ENCODE results near the gene PHYHD1.

Gene PHYHD1

DNA sequence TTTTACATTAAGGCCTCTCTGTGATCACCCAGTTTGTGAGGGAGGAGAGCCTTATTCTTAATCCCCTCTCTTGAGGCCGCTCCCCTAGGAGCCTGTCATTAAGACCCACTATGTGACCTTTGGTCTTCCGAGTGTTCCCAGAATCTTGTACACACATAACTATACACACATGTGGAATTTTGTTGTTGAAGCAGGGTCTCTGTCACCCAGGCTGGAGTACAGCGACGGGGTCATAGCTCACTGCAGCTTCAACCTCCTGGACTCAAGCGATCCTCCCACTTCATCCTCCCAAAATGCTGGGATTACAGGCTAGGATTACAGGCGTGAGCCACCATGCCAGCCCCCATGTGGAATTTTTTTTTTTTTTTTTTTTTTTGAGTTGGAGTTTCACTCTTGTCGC lies 14.8 kb upstream of the PHYHD1 start:
- TF ChIP-seq CTCF (IDR thresholded peaks at IDR 0.05; ENCODE audit: control extremely low read depth, extremely low read depth, low read depth, missing control alignments) = no peak
- POLR2A ChIA-PET = interaction anchor here (0.6 kb wide), 1 partner anchor 131 kb away, joined by 3 read pairs; the partner anchor contains the start of gene MIGA2
- DNase-seq (ENCODE audit: extremely low spot score) = no peak
- CTCF ChIA-PET = interaction anchor here (0.9 kb wide), 1 partner anchor 22 kb away, joined by 3 read pairs; no protein-coding TSS in a partner anchor

GRCh38 chr9:128906741-128907140 lies 14.0 kb upstream of the PHYHD1 start:
- POLR2A ChIA-PET = interaction anchor here (0.6 kb wide), 1 partner anchor 130 kb away, joined by 3 read pairs; the partner anchor contains the start of gene MIGA2
- CTCF ChIA-PET = interaction anchor here (0.9 to 1.1 kb wide), 2 partner anchors 21 to 89 kb away, joined by 3 read pairs; no protein-coding TSS in a partner anchor
- no peak for DNase-seq (ENCODE audit: extremely low spot score)
- no peak for TF ChIP-seq CTCF (IDR thresholded peaks at IDR 0.05; ENCODE audit: control extremely low read depth, extremely low read depth, low read depth, missing control alignments)

DNA sequence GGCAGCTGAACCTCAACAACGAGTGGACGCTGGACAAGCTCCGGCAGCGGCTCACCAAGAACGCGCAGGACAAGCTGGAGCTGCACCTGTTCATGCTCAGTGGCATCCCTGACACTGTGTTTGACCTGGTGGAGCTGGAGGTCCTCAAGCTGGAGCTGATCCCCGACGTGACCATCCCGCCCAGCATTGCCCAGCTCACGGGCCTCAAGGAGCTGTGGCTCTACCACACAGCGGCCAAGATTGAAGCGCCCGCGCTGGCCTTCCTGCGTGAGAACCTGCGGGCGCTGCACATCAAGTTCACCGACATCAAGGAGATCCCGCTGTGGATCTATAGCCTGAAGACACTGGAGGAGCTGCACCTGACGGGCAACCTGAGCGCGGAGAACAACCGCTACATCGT lies 12.4 kb upstream of the PHYHD1 start:
- TF ChIP-seq CTCF (IDR thresholded peaks at IDR 0.05; ENCODE audit: control extremely low read depth, extremely low read depth, low read depth, missing control alignments) = no peak
- ChIA-PET POLR2A (no interaction called here), CTCF (interaction anchor here (0.9 to 1.8 kb wide), 4 partner anchors 10 to 90 kb away, joined by 3 to 6 read pairs (median 4); partner anchors contain the start of gene ENDOG)
- no peak for DNase-seq (ENCODE audit: extremely low spot score)

DNA sequence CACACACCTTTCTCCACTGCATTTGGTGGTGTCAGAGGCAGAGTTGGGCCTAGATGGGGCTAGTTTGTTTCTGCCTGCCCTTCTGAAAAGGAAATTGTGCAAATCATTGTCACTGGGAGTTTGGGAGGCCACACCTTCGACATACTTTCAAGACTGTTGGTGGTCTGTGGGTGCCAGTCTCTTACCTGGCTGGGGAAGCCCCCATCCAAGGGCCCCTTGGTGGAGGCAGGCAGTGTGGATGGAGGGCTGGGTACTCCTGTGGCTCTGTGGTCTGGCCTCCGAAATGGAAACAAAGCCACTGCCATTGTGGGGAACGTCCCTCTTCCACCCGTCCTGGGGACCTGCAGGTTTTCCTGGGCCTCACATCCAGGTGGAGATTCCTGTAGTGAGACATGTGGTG lies 10.9 kb upstream of the PHYHD1 start:
- no peak for DNase-seq (ENCODE audit: extremely low spot score)
- no peak for TF ChIP-seq CTCF (IDR thresholded peaks at IDR 0.05; ENCODE audit: control extremely low read depth, extremely low read depth, low read depth, missing control alignments)
- CTCF ChIA-PET = interaction anchor here (1.6 to 1.9 kb wide), 3 partner anchors 8 to 19 kb away, joined by 4 to 6 read pairs (median 6); no protein-coding TSS in a partner anchor
- POLR2A ChIA-PET = no interaction called here

DNA sequence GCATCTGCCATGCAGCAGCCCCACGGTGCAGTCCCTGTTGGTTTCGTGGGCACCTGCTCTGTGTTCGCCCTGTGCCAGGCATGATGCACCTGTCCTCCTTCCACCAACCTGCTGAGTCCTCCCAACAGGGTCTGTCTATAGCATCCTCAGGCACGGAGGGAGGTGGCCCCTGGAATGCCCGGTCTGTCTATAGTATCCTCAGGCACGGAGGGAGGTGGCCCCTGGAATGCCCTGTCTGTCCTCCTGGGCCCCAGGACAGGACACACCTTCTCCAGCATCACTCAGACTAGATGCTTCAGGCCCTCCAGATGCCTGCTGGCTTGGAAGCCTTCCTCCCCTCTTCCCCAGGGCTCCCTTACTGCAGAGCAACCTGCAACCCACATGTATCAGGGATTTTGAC lies 9.9 kb upstream of the PHYHD1 start:
- POLR2A ChIA-PET = no interaction called here
- CTCF ChIA-PET = interaction anchor here (1.5 kb wide), 1 partner anchor 23 kb away, joined by 3 read pairs; no protein-coding TSS in a partner anchor

GRCh38 chr9:128911529-128912035 lies 9.2 kb upstream of the PHYHD1 start:
- CTCF ChIA-PET = interaction anchor here (1.5 kb wide), 1 partner anchor 22 kb away, joined by 3 read pairs; no protein-coding TSS in a partner anchor
- POLR2A ChIA-PET = no interaction called here
- no peak for TF ChIP-seq CTCF (IDR thresholded peaks at IDR 0.05; ENCODE audit: control extremely low read depth, extremely low read depth, low read depth, missing control alignments)
- DNase-seq (ENCODE audit: extremely low spot score) = no peak

More for the DNA sequence above, 9.9 kb upstream of the PHYHD1 start:
- DNase-seq (ENCODE audit: extremely low spot score) = no peak
- TF ChIP-seq CTCF (IDR thresholded peaks at IDR 0.05; ENCODE audit: control extremely low read depth, extremely low read depth, low read depth, missing control alignments) = no peak

Measured in GM10248 (cell line).